Endometrial microvascular endothelial cells (primary cell): Measurements from ENCODE around the gene OTOL1. TPM values are rescaled to one million over a fixed set of nuclear protein-coding genes. Genes with fewer than 3 reads are reported as not detected.

Source experiments
- in situ Hi-C: cut with HindIII; loops from 2 replicates; pipeline ENCODE4 v1.10.0; 2017; ENCODE audit warnings: low sequenced_read_pairs, low pct_unique_long_range_greater_than_20kb; ENCODE audit errors: inconsistent ontology term
- total RNA-seq: library from RNA; depleted of rRNA; stranded (reverse); fragments of >200 nt; gene quantifications from one replicate; pipeline ENCODE4 v1.2.3, GENCODE V29; 2015; ENCODE audit errors: inconsistent ontology term

Gene OTOL1
- total RNA-seq, 1 donor from 2014 or later = not detected

- in situ Hi-C loops = no loop called here
These were observed 27.3 kb downstream of the OTOL1 start for GRCh38 chr3:161523916-161524315.

- in situ Hi-C loops = no loop called here
These were observed 35.3 kb downstream of the OTOL1 start for GRCh38 chr3:161531930-161532329.

DNA sequence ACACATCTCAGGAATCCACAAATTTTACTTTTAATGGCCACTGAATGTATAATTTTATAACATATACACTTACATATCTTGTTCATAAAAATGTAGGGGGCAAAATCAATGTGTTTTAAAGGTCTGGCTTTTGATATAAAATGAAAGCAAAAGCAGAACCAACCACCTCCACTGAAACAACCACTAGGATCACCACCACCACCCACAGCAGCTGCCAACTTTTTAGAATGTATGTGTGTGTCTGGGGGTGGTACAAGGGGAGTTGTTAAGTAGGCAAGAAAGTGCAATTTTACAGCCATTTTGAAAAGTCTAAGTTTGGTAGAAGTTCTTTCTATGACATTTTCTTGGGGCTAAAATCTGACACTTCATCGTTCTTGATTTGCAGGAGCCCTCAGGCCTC lies 44.0 kb downstream of the OTOL1 start:
- in situ Hi-C loops = no loop called here

DNA sequence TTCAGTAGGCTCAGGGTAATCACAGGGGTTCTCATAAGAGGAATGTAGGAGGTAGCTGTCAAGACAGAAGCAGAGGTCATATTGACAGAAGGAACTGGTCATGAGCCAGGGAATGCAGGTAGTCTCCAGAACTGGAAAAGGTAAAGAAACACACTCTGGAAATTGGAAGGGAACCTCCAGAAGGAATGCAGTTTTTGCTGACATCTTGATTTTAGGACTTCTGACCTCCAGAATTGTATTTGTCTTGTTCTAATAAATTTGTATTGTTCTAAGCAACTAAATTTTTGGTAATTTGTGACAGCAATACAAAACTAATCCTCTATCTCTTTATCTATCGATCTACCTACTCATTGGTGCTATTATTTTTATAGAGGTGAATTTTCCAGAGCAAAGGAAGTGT lies 49.2 kb downstream of the OTOL1 start:
- in situ Hi-C loops = no loop called here

GRCh38 chr3:161548301-161548700 lies 51.7 kb downstream of the OTOL1 start:
- in situ Hi-C loops = no loop called here

GRCh38 chr3:161549261-161549660 lies 52.7 kb downstream of the OTOL1 start:
- in situ Hi-C loops = no loop called here

DNA sequence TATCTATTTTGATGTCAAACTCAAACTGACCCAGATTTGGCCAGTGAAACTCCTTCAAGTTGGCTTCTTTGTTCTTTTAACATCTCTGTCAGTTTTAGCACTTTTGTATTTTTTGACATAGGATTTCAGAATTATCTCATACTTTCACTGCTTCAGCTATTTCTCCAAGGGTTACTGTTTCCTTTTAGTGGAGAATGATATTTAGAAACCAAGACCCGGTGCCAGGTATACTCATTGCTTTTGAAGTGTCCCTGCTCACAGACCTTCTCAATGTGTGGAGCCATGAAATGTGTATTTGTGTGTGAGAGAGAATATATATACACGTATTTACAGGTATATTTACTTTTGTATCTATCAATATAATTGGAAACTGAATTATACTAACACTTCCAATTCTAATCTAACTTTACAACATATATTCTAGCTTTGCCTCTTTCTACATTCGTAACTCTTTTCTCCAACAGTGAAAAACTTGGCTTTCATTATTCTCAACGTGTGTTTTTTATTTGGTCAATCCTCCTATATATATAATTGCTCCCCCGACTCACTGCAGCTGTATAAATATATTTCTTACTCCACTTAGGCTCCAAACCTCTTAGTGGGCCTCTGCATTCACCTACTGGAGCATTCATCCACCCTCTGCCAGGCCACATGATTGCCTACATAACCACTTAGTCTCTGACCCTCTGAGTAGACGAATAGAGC lies 54.0 kb downstream of the OTOL1 start:
- in situ Hi-C loops = no loop called here

- in situ Hi-C loops = no loop called here
These were observed 55.1 kb downstream of the OTOL1 start for GRCh38 chr3:161551697-161552096.

DNA sequence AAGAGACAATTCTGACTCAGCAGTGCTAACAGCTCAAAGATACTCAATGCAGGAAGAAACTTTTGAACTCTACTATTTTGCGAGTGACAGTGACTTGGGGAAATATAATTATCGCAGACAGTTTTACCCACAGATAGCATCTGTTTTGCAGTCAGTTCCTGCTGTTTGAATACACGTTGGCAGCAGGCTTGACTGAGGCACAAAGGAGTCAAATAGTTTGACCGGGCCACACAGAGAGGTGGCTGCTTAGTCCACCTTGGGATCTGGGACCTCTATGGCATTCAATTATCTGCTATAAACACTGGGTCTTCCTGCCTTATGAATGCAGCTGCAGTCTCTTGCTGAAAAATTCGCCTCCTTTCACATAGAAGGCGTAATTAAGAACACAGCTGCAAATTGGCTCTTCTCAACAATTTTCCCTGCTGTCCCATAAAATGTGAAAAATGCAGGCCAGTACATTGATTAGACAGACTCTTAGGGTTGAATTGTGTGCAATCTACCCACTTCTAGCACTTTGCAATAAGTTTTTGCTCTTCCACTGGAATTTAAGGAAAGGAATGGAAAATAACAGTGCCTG lies 56.5 kb downstream of the OTOL1 start:
- in situ Hi-C loops = no loop called here

Other genes with a start within 250 kb of the OTOL1 start
- not detected for gene SPTSSB, start 125.3 kb upstream of the OTOL1 start, total RNA-seq